Sigmoid colon (tissue), 4 donors: Measurements from ENCODE around the gene RHOBTB1.
"Not testable (repeated sequence)": the region's sequence is repeated elsewhere in the genome, so short reads cannot be mapped to it uniquely, and the experiment has no call there.

Source experiments
- CTCF ChIP-seq, 4 experiments: fragments of 450-650 bp in 3 of 4; fragments of 200-600 bp in 1 of 4; IDR thresholded peaks; one replicate each; pipeline ENCODE4 v1.5.1; 2016 to 2019; ENCODE audit warnings: antibody characterized with exemption in 4 of 4, mild to moderate bottlenecking in 3 of 4, moderate library complexity in 2 of 4
- EP300 ChIP-seq, 4 donors: sonication (generic); formaldehyde crosslinking; IDR thresholded peaks; one replicate each; pipeline ENCODE4 v1.6.1; 2017; ENCODE audit warnings: antibody characterized with exemption in 4 of 4
- POLR2A ChIP-seq, 2 donors: fragments of 450-650 bp; IDR thresholded peaks; one replicate each; pipeline ENCODE4 v1.6.1; 2016; ENCODE audit warnings: antibody characterized with exemption in 2 of 2, mild to moderate bottlenecking in 2 of 2, moderate library complexity in 2 of 2
- POLR2AphosphoS5 ChIP-seq, 4 donors: sonication (generic); formaldehyde crosslinking; IDR thresholded peaks; one replicate each; pipeline ENCODE4 v1.6.1; 2017; ENCODE audit warnings: antibody characterized with exemption in 4 of 4

- not testable (repeated sequence) for TF ChIP-seq POLR2A, EP300, CTCF, POLR2AphosphoS5 (IDR thresholded peaks at IDR 0.05)
Measured at GRCh38 chr10:60841227-60841626, 102.8 kb downstream of the RHOBTB1 start.
